K562 (cell line): ENCODE data around the gene ARRB2. TPM values are rescaled to one million over a fixed set of nuclear protein-coding genes. Genes with fewer than 3 reads are reported as not detected.

Source experiments
- GTF2F1 ChIP-seq: IDR thresholded peaks from 2 replicates; pipeline ENCODE4 v1.6.1; 2011; ENCODE audit warnings: low read depth, low read length, improper control_type of control experiment
- ILF3 ChIP-seq: fragments of 450-650 bp; IDR thresholded peaks from 2 replicates; pipeline ENCODE4 v1.6.1; 2018; ENCODE audit warnings: antibody characterized with exemption, mild to moderate bottlenecking, moderate library complexity, borderline replicate concordance
- MAZ ChIP-seq, 2 experiments: fragments of 450-650 bp in 1 of 2; sonication (generic) in 1 of 2; formaldehyde crosslinking; IDR thresholded peaks in 1 of 2; conservative IDR thresholded peaks in 1 of 2; 2 replicates each; pipeline versions ENCODE4 v1.4.0 to v1.5.0; 2020; ENCODE audit warnings: mild to moderate bottlenecking in 1 of 2, missing genetic modification reagents in 1 of 2
- MIER1 ChIP-seq: fragments of 450-650 bp; IDR thresholded peaks from 2 replicates; pipeline ENCODE4 v1.6.1; 2016; ENCODE audit warnings: antibody characterized with exemption, mild to moderate bottlenecking, low read depth
- PRMT5 ChIP-seq: sonication (generic); formaldehyde crosslinking; IDR thresholded peaks from 2 replicates; pipeline ENCODE4 v1.5.0; 2020; ENCODE audit warnings: missing genetic modification reagents
- PTTG1 ChIP-seq: fragments of 450-650 bp; IDR thresholded peaks from 2 replicates; pipeline ENCODE4 v1.6.1; 2016; ENCODE audit warnings: low read depth, mild to moderate bottlenecking, missing genetic modification characterization, missing compliant biosample characterization
- RB1 ChIP-seq: fragments of 450-650 bp; IDR thresholded peaks from 2 replicates; pipeline ENCODE4 v1.6.1; 2017; ENCODE audit warnings: low read depth, mild to moderate bottlenecking
- SETDB1 ChIP-seq: IDR thresholded peaks from one replicate; pipeline ENCODE4 v1.6.1; 2012; ENCODE audit warnings: low read length, control low read depth, inconsistent platforms
- SNIP1 ChIP-seq: fragments of 450-650 bp; IDR thresholded peaks from 2 replicates; pipeline ENCODE4 v1.7.1; 2017; ENCODE audit warnings: low read depth, mild to moderate bottlenecking
- U2AF2 ChIP-seq: fragments of 200-400 bp; formaldehyde crosslinking; optimal IDR thresholded peaks from 2 replicates; pipeline ENCODE3; 2017; ENCODE audit warnings: low read depth, mild to moderate bottlenecking, low read length
- ZNF316 ChIP-seq: fragments of 450-650 bp; IDR thresholded peaks from 2 replicates; pipeline ENCODE4 v1.6.1; 2016
- ZNF507 ChIP-seq: conservative IDR thresholded peaks from 2 replicates; pipeline ENCODE4 v1.6.1; 2017; ENCODE audit warnings: missing genetic modification characterization, missing compliant biosample characterization
- polyA plus RNA-seq, 8 experiments: library from polyadenylated mRNA; depleted of rRNA in 4 of 8; stranded (reverse) in 5 of 8; unstranded in 3 of 8; fragments of >200 nt; fragmentation: Nextera tagmentation in 2 of 8; fragmentation: Illumina TruSeq in 1 of 8; extraction: Ambion mirVana in 2 of 8; extraction: Trizol in 1 of 8; gene quantifications; 2 replicates each; pipeline versions ENCODE4 v1.2.1 to v1.2.3, GENCODE V29; 2011 to 2014; ENCODE audit warnings: inconsistent platforms in 1 of 8, missing spikeins in 1 of 8
- total RNA-seq, 7 experiments: library from RNA; depleted of rRNA in 6 of 7; stranded (reverse); fragments of >200 nt in 6 of 7; fragmentation: Illumina TruSeq in 2 of 7; extraction: Trizol in 2 of 7; gene quantifications; 2 replicates each; pipeline versions ENCODE4 v1.2.1 to v1.2.3, GENCODE V29; 2011 to 2021; ENCODE audit warnings: low replicate concordance in 1 of 7
- TF ChIP-seq, protein P1 (sequence below): fragments of 250-450 bp; sonication (Bioruptor Pico); IDR thresholded peaks from 2 replicates; pipeline ENCODE4 v1.4.0; 2020; ENCODE audit warnings: mild to moderate bottlenecking
- TF ChIP-seq, protein P2 (sequence below): sonication (generic); formaldehyde crosslinking; IDR thresholded peaks from 2 replicates; pipeline ENCODE4 v1.8.0; 2022; ENCODE audit warnings: missing genetic modification reagents, mild to moderate bottlenecking, moderate library complexity, borderline replicate concordance
- TF ChIP-seq, protein P3 (sequence below): sonication (generic); formaldehyde crosslinking; IDR thresholded peaks from 2 replicates; pipeline ENCODE4 v1.8.0; 2022; ENCODE audit warnings: mild to moderate bottlenecking, missing genetic modification reagents
- TF ChIP-seq, protein P4 (sequence below): sonication (generic); formaldehyde crosslinking; IDR thresholded peaks from 2 replicates; pipeline ENCODE4 v1.4.0; 2020; ENCODE audit warnings: mild to moderate bottlenecking, missing genetic modification reagents
- TF ChIP-seq, protein P5 (sequence below): fragments of 450-650 bp; IDR thresholded peaks from 2 replicates; pipeline ENCODE4 v1.6.1; 2017; ENCODE audit warnings: antibody characterized with exemption

Gene ARRB2
- total and polyA plus RNA-seq, 9 of the 15 experiments (the other 6 are each of a cell fraction or from before 2014, with no cell fraction given), result 0.79 to 15.3 (median 8.8) TPM

DNA sequence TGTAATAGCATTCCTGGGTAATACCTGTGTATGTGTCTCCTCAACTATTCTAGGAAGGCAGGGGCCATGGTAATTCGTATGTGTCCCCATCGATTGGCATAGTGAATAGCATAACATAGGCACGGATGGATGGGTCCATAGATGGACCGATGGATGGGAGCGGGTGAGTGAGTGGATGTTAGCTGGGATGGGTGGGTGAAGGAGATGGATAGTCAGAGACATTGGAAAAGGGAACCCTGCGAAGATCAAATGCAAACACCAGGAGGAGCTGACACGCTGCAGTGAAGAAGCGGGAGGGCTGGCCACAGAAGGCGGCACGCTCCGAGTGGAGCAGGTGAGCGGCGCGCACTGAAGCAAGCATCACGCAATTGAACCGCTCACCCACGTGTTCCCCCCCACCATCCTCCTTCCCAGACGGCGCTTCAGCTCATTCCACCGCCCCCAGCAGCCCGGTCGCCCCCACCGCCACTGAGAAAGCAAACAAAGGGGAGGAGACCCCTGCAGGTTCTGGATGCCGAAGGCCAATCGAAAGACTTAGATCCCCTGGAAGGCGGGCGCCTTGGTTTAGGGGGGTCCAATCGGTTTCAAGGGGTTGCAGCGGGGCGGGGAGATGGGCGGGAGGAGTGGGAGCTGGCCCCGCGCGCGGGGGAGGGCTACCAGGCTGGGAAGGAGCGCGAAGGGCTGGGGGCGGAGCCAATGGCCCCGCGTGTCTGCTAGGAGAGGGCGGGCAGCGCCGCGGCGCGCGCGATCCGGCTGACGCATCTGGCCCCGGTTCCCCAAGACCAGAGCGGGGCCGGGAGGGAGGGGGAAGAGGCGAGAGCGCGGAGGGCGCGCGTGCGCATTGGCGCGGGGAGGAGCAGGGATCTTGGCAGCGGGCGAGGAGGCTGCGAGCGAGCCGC lies at the start of gene ARRB2 (continued):
- TF ChIP-seq, protein P1, sequence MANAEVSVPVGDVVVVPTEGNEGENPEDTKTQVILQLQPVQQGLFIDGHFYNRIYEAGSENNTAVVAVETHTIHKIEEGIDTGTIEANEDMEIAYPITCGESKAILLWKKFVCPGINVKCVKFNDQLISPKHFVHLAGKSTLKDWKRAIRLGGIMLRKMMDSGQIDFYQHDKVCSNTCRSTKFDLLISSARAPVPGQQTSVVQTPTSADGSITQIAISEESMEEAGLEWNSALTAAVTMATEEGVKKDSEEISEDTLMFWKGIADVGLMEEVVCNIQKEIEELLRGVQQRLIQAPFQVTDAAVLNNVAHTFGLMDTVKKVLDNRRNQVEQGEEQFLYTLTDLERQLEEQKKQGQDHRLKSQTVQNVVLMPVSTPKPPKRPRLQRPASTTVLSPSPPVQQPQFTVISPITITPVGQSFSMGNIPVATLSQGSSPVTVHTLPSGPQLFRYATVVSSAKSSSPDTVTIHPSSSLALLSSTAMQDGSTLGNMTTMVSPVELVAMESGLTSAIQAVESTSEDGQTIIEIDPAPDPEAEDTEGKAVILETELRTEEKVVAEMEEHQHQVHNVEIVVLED (CRISPR knock-in tag), result 0 out of 2 replicates have a peak, but pooled peaks have one; percentile 33
- TF ChIP-seq SETDB1 (no peak), PTTG1 (no peak), MIER1 (no peak), U2AF2 (no peak), GTF2F1 (no peak), RB1 (0 out of 2 replicates have a peak, but pooled peaks have one; percentile 12), ILF3 (no peak), ZNF316 (no peak), SNIP1 (no peak), ZNF507 (tag) (no peak), MAZ (CRISPR knock-in tag; conservative IDR thresholded peaks at IDR 0.05 in 1 of 2, IDR thresholded peaks at IDR 0.05 in 1 of 2) (peak; percentile 91 to 96), PRMT5 (CRISPR knock-in tag) (no peak)
- TF ChIP-seq, protein P2, sequence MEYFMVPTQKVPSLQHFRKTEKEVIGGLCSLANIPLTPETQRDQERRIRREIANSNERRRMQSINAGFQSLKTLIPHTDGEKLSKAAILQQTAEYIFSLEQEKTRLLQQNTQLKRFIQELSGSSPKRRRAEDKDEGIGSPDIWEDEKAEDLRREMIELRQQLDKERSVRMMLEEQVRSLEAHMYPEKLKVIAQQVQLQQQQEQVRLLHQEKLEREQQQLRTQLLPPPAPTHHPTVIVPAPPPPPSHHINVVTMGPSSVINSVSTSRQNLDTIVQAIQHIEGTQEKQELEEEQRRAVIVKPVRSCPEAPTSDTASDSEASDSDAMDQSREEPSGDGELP (CRISPR knock-in tag), result peak; percentile 77; the same call in 1 of the 2 replicates
- TF ChIP-seq, protein P3, sequence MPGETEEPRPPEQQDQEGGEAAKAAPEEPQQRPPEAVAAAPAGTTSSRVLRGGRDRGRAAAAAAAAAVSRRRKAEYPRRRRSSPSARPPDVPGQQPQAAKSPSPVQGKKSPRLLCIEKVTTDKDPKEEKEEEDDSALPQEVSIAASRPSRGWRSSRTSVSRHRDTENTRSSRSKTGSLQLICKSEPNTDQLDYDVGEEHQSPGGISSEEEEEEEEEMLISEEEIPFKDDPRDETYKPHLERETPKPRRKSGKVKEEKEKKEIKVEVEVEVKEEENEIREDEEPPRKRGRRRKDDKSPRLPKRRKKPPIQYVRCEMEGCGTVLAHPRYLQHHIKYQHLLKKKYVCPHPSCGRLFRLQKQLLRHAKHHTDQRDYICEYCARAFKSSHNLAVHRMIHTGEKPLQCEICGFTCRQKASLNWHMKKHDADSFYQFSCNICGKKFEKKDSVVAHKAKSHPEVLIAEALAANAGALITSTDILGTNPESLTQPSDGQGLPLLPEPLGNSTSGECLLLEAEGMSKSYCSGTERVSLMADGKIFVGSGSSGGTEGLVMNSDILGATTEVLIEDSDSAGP, result no peak
- TF ChIP-seq, protein P4, sequence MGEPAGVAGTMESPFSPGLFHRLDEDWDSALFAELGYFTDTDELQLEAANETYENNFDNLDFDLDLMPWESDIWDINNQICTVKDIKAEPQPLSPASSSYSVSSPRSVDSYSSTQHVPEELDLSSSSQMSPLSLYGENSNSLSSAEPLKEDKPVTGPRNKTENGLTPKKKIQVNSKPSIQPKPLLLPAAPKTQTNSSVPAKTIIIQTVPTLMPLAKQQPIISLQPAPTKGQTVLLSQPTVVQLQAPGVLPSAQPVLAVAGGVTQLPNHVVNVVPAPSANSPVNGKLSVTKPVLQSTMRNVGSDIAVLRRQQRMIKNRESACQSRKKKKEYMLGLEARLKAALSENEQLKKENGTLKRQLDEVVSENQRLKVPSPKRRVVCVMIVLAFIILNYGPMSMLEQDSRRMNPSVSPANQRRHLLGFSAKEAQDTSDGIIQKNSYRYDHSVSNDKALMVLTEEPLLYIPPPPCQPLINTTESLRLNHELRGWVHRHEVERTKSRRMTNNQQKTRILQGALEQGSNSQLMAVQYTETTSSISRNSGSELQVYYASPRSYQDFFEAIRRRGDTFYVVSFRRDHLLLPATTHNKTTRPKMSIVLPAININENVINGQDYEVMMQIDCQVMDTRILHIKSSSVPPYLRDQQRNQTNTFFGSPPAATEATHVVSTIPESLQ (CRISPR knock-in tag), result no peak
- TF ChIP-seq, protein P5, sequence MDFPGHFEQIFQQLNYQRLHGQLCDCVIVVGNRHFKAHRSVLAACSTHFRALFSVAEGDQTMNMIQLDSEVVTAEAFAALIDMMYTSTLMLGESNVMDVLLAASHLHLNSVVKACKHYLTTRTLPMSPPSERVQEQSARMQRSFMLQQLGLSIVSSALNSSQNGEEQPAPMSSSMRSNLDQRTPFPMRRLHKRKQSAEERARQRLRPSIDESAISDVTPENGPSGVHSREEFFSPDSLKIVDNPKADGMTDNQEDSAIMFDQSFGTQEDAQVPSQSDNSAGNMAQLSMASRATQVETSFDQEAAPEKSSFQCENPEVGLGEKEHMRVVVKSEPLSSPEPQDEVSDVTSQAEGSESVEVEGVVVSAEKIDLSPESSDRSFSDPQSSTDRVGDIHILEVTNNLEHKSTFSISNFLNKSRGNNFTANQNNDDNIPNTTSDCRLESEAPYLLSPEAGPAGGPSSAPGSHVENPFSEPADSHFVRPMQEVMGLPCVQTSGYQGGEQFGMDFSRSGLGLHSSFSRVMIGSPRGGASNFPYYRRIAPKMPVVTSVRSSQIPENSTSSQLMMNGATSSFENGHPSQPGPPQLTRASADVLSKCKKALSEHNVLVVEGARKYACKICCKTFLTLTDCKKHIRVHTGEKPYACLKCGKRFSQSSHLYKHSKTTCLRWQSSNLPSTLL, result 0 out of 2 replicates have a peak, but pooled peaks have one; percentile 16
